Prostate gland (tissue), 2 donors: ENCODE measurements around the gene ACTN1.

Experiments used
- CTCF ChIP-seq, 4 experiments: fragments of 200-600 bp in 2 of 4; fragments of 450-650 bp in 2 of 4; sonication (generic) in 2 of 4; IDR thresholded peaks; 1 replicate in 3 of 4; 2 replicates in 1 of 4; pipeline ENCODE4 v1.5.1; 2016 to 2019; ENCODE audit warnings: antibody characterized with exemption in 4 of 4, mild to moderate bottlenecking in 2 of 4, moderate library complexity in 2 of 4
- POLR2A ChIP-seq: fragments of 450-650 bp; IDR thresholded peaks from one replicate; pipeline ENCODE4 v1.6.1; 2016; ENCODE audit warnings: antibody characterized with exemption, mild to moderate bottlenecking
- POLR2AphosphoS5 ChIP-seq: sonication (generic); formaldehyde crosslinking; IDR thresholded peaks from one replicate; pipeline ENCODE4 v1.6.1; 2017; ENCODE audit warnings: antibody characterized with exemption

GRCh38 chr14:68941820-68942219 is 37.3 kb downstream of the ACTN1 start:
- peak in 3 of 4 experiments; percentile 24 to 71 (median 68) for TF ChIP-seq CTCF (IDR thresholded peaks at IDR 0.05)
- peak; percentile 75 for TF ChIP-seq POLR2AphosphoS5
- no peak for TF ChIP-seq POLR2A
